ENCODE measurements around the gene UBAC2.
"Not testable (repeated sequence)": the region's sequence is repeated elsewhere in the genome, so short reads cannot be mapped to it uniquely, and the experiment has no call there.

Gene UBAC2

DNA sequence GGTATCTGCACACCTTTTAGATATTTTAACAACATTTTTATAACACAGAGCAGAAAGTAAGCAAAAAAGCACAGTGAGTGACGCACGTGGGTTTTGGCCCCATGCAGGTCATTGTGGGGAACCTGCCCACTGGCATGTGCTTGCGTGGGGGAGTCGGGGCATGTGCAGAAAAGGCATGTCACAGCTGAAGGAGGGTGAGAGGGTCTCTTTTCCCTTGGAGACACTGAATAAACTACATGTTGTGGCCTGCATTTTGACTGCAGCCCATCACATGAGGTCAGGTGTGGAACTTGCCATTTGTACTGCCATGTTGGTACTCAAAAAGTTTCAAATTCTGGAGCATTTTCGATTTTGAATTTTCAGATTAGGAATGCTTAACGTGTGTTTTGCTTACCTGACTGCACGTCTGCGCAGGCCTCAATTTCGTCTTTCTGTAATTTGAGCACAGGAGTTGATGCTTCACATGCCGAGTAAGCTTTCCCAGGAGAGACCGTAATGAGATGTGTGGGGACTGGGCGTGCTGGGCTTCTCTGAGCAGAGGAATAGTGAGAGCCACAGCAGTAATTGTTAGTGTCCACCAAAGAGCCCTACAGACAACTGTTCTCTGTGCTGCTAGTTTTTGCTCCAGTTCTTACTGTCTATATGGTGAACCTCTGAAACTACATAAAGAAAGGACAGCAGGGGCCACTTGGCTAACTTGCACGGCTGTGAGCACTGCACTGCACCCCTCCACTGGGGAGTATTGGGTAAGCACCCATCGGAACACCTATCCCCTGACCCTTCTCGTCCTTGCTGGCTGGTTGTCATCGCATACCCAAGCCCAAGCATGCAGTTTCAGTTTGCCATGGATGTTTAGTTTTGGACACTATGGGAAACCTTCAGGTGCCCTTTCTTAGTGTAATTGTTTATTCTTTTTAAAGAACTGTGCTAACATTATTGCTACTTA is 179.5 kb downstream of the UBAC2 start:
- no peak for DNase-seq (ENCODE audit: low spot score)

GRCh38 chr13:99380921-99381645 is 180.4 kb downstream of the UBAC2 start:
- DNase-seq (ENCODE audit: low spot score), result peak; percentile 31

DNA sequence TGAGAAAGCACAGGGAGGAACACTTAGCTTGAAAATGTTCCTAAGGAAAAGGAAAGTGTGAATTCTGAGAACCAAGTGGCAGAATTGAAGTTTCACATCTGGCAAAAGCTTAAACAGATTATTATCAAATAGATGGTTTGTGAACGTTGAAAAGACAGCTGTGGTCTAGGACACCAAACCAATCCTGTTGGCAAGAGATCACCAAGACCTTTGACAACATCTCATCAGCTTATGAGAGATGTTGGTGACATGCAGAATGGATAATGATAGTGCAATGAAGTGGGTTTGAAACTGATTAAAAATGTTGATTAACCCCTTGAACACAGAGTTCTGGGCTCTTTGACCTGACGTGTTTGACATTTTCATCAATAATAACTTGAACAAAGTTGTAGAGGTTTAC is 181.1 kb downstream of the UBAC2 start:
- no peak for DNase-seq (ENCODE audit: low spot score)

GRCh38 chr13:99382428-99383133 is 181.9 kb downstream of the UBAC2 start:
- DNase-seq (ENCODE audit: low spot score), result no peak

DNA sequence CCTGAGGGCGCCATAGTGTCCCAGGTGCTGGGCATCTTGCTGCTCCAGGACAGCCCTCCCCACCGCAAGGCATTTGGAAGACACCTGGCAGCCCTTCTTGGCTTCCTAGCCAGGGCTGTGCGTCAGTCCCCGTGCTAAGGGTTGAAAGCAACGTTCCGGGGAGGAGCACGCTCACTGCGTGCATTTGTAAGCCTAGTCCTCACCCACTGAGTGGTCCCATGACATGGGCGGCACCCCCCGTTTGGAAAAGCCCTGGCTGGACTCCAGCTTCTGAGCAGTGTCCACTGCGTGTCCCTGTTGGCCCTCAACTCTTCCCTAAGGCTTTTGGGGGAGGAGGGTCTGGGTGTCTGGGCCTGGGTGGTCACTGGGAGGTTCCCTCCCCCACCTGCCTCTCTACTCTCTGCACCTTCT is 182.9 kb downstream of the UBAC2 start:
- DNase-seq (ENCODE audit: low spot score), result no peak

DNA sequence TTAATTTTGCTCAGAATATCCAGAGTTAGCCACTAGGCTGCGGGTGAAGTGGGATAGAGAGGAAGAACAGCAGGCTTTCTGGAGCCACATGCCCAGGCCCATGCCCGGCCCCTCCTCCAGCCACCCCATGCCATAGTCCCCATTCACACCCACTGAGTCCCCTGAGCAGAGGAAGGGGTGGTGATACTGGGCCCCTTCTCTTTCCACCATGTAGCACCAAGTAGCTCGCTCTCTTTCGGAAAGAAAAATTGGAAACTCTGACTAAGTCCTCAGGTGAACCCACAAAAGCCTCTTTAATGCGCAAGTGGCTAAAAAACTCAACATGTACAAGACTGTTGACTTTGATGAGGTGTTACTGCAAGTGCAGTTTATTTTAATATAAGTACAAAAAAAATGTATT is 183.3 kb downstream of the UBAC2 start:
- DNase-seq (ENCODE audit: low spot score), result no peak

- no peak for DNase-seq (ENCODE audit: low spot score)
Observed at GRCh38 chr13:99384468-99384867, 183.8 kb downstream of the UBAC2 start.

DNA sequence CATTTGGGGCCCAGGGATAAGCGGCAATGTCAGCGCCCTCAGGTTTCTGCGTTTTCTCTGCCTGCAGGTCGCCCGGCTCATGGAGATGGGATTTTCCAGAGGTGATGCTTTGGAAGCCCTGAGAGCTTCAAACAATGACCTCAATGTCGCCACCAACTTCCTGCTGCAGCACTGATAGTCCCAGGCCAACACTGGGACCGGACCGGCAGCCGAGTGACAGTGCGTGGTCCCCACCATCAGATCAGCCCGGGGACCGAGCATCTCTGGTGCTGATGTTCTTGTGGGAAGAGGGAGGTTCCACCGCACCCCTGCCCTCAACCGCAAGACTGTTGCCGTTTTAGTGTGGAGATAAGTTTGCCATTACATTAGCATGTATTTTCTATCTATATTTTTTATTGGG is 184.5 kb downstream of the UBAC2 start:
- no peak for DNase-seq (ENCODE audit: low spot score)

GRCh38 chr13:99385940-99386339 is 185.3 kb downstream of the UBAC2 start:
- no peak for DNase-seq (ENCODE audit: low spot score)

- no peak for DNase-seq (ENCODE audit: low spot score)
Observed at GRCh38 chr13:99386495-99386894, 185.8 kb downstream of the UBAC2 start.

- peak; percentile 49 for DNase-seq (ENCODE audit: low spot score)
Observed at GRCh38 chr13:99386911-99387788, 186.5 kb downstream of the UBAC2 start.

DNA sequence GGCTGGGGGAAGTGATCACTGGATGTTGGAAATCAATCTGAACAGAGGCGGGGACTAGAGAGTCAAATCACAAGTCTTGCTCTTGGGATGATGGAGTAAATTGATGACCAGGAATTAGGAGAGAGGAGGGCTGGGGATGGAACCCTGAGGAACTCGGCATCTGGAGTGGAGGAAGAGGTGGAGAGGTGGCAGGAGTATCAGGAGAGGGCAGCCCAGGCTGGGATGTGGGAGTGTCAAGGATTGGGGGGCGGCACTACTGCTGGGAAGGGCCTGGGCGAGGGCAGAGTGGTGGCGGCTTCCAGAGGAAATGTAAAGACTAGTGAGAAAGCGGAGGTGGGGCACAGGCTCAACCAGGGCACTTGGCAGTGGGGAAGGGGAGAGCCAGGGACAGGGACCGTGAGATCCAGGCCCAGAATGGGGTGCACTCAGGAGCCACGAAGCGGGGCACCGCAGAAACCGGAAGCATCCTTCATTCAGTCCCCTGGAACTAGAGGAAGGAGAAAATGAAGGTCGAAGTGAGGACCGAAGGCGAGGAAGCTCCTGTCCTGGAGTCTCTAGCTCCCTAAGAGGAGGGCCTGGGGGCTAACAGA is 187.8 kb downstream of the UBAC2 start:
- no peak for DNase-seq (ENCODE audit: low spot score)

- not testable (repeated sequence) for DNase-seq (ENCODE audit: low spot score)
Observed at GRCh38 chr13:99389094-99389493, 188.4 kb downstream of the UBAC2 start.

- DNase-seq (ENCODE audit: low spot score), result no peak
Observed at GRCh38 chr13:99389520-99390304, 189.1 kb downstream of the UBAC2 start.

DNA sequence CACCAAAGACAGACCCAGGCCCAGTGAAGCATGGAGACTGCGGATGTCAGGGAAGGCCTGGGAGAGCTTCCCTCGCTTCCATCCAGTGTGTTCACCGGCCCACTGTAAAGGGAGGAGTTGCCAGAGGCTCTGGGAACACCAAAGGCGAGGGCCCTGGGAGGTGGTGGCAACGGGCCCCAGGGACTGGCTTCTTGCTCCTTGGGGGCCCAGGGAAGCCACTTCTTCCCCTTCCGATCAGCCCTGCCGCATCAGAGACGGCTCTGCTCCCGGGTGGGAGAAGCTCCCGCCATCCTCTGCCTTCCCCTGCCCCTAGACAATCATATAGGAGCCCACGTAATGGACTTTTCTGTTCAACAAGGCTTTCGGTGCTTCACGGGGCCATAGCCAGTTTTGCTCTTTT is 189.9 kb downstream of the UBAC2 start:
- no peak for DNase-seq (ENCODE audit: low spot score)

- DNase-seq (ENCODE audit: low spot score), result no peak
Observed at GRCh38 chr13:99391781-99392469, 191.3 kb downstream of the UBAC2 start.

- no peak for DNase-seq (ENCODE audit: low spot score)
Observed at GRCh38 chr13:99392470-99393135, 191.9 kb downstream of the UBAC2 start.

GRCh38 chr13:99393391-99393790 is 192.7 kb downstream of the UBAC2 start:
- not testable (repeated sequence) for DNase-seq (ENCODE audit: low spot score)
